ENCODE measurements around the gene CCBE1. TPM values are rescaled to one million over a fixed set of nuclear protein-coding genes. Genes with fewer than 3 reads are reported as not detected.
"Not testable (repeated sequence)": the region's sequence is repeated elsewhere in the genome, so short reads cannot be mapped to it uniquely, and the experiment has no call there.

CCBE1 gene
- polyA plus RNA-seq, 5 donors = 75.0 to 105 (median 79.2) TPM

- DNase-seq = no peak
Measured at GRCh38 chr18:59549503-59550173, 147.6 kb downstream of the CCBE1 start.

- peak; percentile 54 to 57 for DNase-seq
Measured at GRCh38 chr18:59547581-59548182, 149.5 kb downstream of the CCBE1 start.

GRCh38 chr18:59546188-59546587 is 151.0 kb downstream of the CCBE1 start:
- no peak for DNase-seq

GRCh38 chr18:59540780-59541179 is 156.4 kb downstream of the CCBE1 start:
- no peak for DNase-seq

- no peak for DNase-seq
Measured at GRCh38 chr18:59540346-59540745, 156.9 kb downstream of the CCBE1 start.

GRCh38 chr18:59539108-59539507 is 158.1 kb downstream of the CCBE1 start:
- DNase-seq = no peak

GRCh38 chr18:59537579-59537978 is 159.6 kb downstream of the CCBE1 start:
- DNase-seq = no peak

- DNase-seq = no peak
Measured at GRCh38 chr18:59536166-59536565, 161.1 kb downstream of the CCBE1 start.

GRCh38 chr18:59535055-59535454 is 162.2 kb downstream of the CCBE1 start:
- DNase-seq = no peak

GRCh38 chr18:59528866-59529265 is 168.4 kb downstream of the CCBE1 start:
- DNase-seq = no peak

GRCh38 chr18:59520562-59521355 is 176.5 kb downstream of the CCBE1 start:
- DNase-seq = no peak

GRCh38 chr18:59518705-59519104 is 178.5 kb downstream of the CCBE1 start:
- no peak for DNase-seq

GRCh38 chr18:59517446-59518165 is 179.6 kb downstream of the CCBE1 start:
- DNase-seq = no peak

GRCh38 chr18:59516356-59517155 is 180.7 kb downstream of the CCBE1 start:
- peak in 1 of 2 donors; percentile 43 for DNase-seq

- not testable (repeated sequence) for DNase-seq
Measured at GRCh38 chr18:59515956-59516355, 181.3 kb downstream of the CCBE1 start.

GRCh38 chr18:59515147-59515546 is 182.1 kb downstream of the CCBE1 start:
- no peak for DNase-seq

GRCh38 chr18:59514203-59514602 is 183.0 kb downstream of the CCBE1 start:
- DNase-seq = peak; percentile 58 to 71

- no peak for DNase-seq
Measured at GRCh38 chr18:59512025-59512755, 185.0 kb downstream of the CCBE1 start.

GRCh38 chr18:59509481-59510442 is 187.5 kb downstream of the CCBE1 start:
- DNase-seq = peak in 1 of 2 donors; percentile 62

Measured in right lung (tissue), 5 donors.